Muscle of leg (tissue), 11 donors: ENCODE data around the gene CAVIN2. TPM values are rescaled to one million over a fixed set of nuclear protein-coding genes. Genes with fewer than 3 reads are reported as not detected.
A peak's percentile ranks its signal among the peaks of the same experiment; 100 is the strongest.

ENCODE experiments used
- DNase-seq: peaks from one replicate; pipeline ENCODE4 v3.0.0; 2013
- H3K27ac ChIP-seq: one replicate; pipeline ENCODE4 v1.5.1; 2013; ENCODE audit warnings: mild to moderate bottlenecking, low read length, control low read depth
- H3K27me3 ChIP-seq: one replicate; pipeline ENCODE4 v1.6.1; 2013; ENCODE audit warnings: low read length; ENCODE audit not compliant: control insufficient read depth, insufficient read depth
- H3K36me3 ChIP-seq: one replicate; pipeline ENCODE4 v1.6.1; 2013; ENCODE audit warnings: low read length; ENCODE audit not compliant: control insufficient read depth, insufficient read depth
- H3K4me1 ChIP-seq: one replicate; pipeline ENCODE4 v1.6.1; 2013; ENCODE audit warnings: low read length; ENCODE audit not compliant: control insufficient read depth, insufficient read depth
- H3K4me3 ChIP-seq: one replicate; pipeline ENCODE4 v1.5.1; 2013; ENCODE audit warnings: low read length, control low read depth
- H3K9me3 ChIP-seq: replicated peaks from 2 replicates; pipeline ENCODE4 v1.6.1; 2013; ENCODE audit warnings: low read depth, low read length; ENCODE audit not compliant: control insufficient read depth
- whole genome bisulfite sequencing: methylation state at CpG from one replicate; pipeline ENCODE4 v1.1.5; 2013; ENCODE audit warnings: missing lambda C conversion rate; ENCODE audit not compliant: insufficient coverage; 5-methylcytosine and 5-hydroxymethylcytosine counted together
- polyA plus RNA-seq, 8 donors: library from polyadenylated mRNA; unstranded; fragments of 120-200 nt; gene quantifications; one replicate each; pipeline versions ENCODE4 v1.2.1 to v1.2.3, GENCODE V29; 2013; ENCODE audit warnings: inconsistent platforms in 1 of 8, low replicate concordance in 1 of 8; ENCODE audit not compliant: insufficient read length in 8 of 8, insufficient read depth in 1 of 8
- total RNA-seq: library from RNA; stranded (reverse); fragments of 120-200 nt; gene quantifications from one replicate; pipeline ENCODE4 v1.2.4, GENCODE V29; 2013

The CAVIN2 gene
- total and polyA plus RNA-seq, 9 donors = 30.7 to 45.2 (median 35.3) TPM

GRCh38 chr2:191844706-191845105 lies 2.2 kb downstream of the CAVIN2 start:
- H3K4me1 ChIP-seq = peaks cover 14% of the 10 kb centered on the region
- H3K27ac ChIP-seq = no peak overlapping the region
- H3K27me3 ChIP-seq = no peaks in the 10 kb centered on the region
- no CpG with 5 or more reads among the region's 1 CpG for WGBS
- DNase-seq = no peak
- peak overlapping the region; percentile 55 for H3K4me3 ChIP-seq
- H3K36me3 ChIP-seq = peaks cover 2% of the 10 kb centered on the region
- H3K9me3 ChIP-seq = no peaks in the 10 kb centered on the region

GRCh38 chr2:191840921-191841320 lies 6.0 kb downstream of the CAVIN2 start:
- Histone ChIP-seq H3K9me3 (no peaks in the 10 kb centered on the region), H3K27ac (no peak overlapping the region), H3K36me3 (peaks cover 5% of the 10 kb centered on the region), H3K4me3 (no peak overlapping the region), H3K4me1 (peaks cover 3% of the 10 kb centered on the region), H3K27me3 (no peaks in the 10 kb centered on the region)
- no peak for DNase-seq
- no CpG with 5 or more reads among the region's 2 CpGs for WGBS

DNA sequence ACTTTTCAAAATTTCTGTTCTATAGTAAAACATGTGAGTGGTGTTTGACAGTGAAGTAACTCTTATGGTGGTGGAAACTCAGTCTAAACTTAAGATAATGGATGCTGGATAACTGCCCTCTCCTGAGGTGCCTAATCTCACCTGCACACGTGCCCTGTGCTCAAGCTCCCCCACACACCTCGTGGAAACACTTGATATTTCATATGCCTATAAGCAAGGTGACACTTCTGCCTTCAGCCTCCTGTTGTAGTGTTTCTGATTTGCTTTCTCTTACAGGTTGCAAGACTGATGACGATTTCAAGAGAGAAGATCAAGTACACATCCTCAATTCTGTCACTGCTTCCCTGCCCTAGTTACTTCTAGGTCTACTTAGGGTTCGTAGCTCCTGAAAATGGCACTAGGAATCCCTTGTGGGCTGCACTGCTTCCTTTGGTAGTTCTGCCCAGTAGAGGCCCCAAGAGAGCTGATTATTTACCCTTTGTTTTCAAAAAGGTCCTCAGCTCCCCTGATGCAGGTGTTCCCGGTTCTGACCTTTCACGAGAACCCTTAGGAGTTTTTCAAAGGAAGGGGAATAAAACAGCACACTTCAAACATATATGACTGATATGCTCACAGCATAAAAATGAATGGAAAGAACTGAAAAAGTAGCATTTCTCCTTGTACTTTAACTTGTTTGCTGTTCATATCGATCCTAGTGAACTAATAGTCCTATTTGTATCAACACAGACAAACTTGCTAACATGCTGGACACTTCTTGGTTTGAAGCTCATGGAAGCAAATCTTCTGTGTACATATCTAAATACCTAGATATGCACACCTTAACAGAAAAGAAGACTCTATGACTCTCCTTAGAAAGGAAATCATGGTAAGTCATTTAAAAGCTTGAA lies 6.7 kb downstream of the CAVIN2 start:
- DNase-seq = no peak
- Histone ChIP-seq H3K4me3 (no peak overlapping the region), H3K27me3 (no peaks in the 10 kb centered on the region), H3K36me3 (peaks cover 10% of the 10 kb centered on the region), H3K4me1 (peaks cover 3% of the 10 kb centered on the region), H3K27ac (no peak overlapping the region), H3K9me3 (no peaks in the 10 kb centered on the region)
- no CpG with 5 or more reads among the region's 7 CpGs for WGBS

GRCh38 chr2:191838526-191838925 lies 8.4 kb downstream of the CAVIN2 start:
- H3K27me3 ChIP-seq = no peaks in the 10 kb centered on the region
- H3K36me3 ChIP-seq = peaks cover 9% of the 10 kb centered on the region
- no peak overlapping the region for H3K4me3 ChIP-seq
- H3K27ac ChIP-seq = no peak overlapping the region
- peaks cover 3% of the 10 kb centered on the region for H3K4me1 ChIP-seq
- 89% methylated on average over 4 of the region's 4 CpGs for WGBS
- no peaks in the 10 kb centered on the region for H3K9me3 ChIP-seq
- DNase-seq = no peak

- H3K36me3 ChIP-seq = peaks cover 7% of the 10 kb centered on the region
- WGBS = 50% methylated on average over 5 of the region's 9 CpGs
- no peak overlapping the region for H3K27ac ChIP-seq
- peaks cover 3% of the 10 kb centered on the region for H3K4me1 ChIP-seq
- H3K9me3 ChIP-seq = no peaks in the 10 kb centered on the region
- no peaks in the 10 kb centered on the region for H3K27me3 ChIP-seq
- no peak overlapping the region for H3K4me3 ChIP-seq
- DNase-seq = no peak
These were observed 9.8 kb downstream of the CAVIN2 start for GRCh38 chr2:191836853-191837769.

DNA sequence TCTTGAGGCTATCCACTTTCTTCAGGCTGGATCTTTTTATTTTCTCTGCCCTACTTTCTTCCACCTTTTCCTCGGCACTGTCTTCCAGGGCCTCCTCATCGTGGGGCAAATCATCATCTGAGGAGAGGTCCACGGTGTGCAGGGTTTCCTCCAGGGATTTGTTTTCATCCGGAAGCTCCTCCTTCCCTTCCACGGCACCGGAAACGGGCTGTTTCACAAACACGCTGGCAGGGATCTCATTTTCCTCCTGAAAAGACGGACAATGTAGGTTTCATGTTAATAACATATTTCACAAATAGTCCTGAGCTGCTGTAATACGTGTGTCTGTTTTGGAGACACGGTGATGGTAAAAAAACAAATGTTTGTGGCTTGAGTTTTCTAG lies 10.4 kb downstream of the CAVIN2 start:
- H3K27ac ChIP-seq = no peak overlapping the region
- WGBS = 91% methylated on average over 7 of the region's 11 CpGs
- H3K36me3 ChIP-seq = peaks cover 7% of the 10 kb centered on the region
- no peaks in the 10 kb centered on the region for H3K9me3 ChIP-seq
- H3K27me3 ChIP-seq = no peaks in the 10 kb centered on the region
- no peak overlapping the region for H3K4me3 ChIP-seq
- DNase-seq = no peak
- H3K4me1 ChIP-seq = peaks cover 3% of the 10 kb centered on the region

DNA sequence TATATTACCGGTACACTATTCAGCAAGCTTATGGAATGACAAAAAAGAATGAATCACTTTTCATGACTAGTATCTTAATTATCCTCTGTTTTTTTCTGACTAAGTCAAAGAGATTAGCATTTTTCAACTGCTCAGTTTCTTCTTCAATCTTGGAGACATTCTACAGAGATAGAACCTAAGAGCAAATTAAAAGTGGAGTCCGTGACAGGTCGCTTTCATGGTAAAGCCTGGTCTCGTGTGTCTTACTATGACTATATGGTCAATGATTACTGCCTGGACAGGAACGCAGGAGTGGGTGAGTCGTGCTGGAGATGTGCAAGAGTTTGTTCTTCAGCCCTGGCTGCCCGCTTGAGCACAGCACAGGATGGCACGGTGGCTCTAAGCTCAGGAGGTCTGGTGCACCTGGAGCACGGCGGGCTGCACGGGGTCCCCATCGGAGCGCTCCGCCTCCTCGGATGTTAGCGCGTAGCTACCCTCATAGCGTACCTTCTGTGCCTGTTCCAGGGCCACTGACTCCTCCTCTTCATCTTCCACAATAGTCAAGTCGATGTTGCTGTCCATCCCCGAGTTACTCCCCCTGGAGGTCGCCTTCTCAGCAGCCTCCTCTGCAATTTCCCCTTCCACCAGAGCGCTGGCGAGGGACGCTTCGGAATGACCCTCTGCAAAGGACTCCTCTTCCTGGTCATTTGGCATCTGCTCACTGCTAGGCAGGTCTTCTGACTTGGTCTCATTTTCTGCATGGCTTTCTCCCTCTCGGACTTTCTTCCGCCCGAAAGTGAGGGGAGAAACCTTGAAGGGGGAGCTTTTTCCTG lies 11.1 kb downstream of the CAVIN2 start:
- Histone ChIP-seq H3K36me3 (peaks cover 7% of the 10 kb centered on the region), H3K9me3 (no peaks in the 10 kb centered on the region), H3K27ac (no peak overlapping the region), H3K4me1 (peaks cover 3% of the 10 kb centered on the region), H3K27me3 (no peaks in the 10 kb centered on the region), H3K4me3 (no peak overlapping the region)
- no peak for DNase-seq
- WGBS = 95% methylated on average over 24 of the region's 28 CpGs

DNA sequence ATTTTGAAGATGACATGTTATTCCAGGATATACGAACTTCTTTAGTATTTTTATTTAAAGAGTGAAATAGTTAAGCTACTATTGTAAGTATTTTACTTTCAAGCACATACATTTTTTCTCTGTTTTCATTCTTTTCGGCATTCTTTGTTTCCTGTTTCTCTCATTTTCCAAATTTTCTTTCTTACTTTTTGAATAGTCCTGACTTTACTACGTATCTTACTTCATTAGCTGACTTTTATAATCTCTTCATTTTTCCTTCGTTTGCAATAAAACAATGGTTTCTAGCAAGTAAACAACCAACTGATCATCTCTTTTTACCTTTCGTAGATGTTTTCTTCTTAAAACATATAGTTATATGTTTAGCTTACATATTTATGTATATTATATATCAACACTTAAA lies 11.8 kb downstream of the CAVIN2 start:
- WGBS = no CpG with 5 or more reads among the region's 5 CpGs
- DNase-seq = no peak
- Histone ChIP-seq H3K27ac (no peak overlapping the region), H3K36me3 (peaks cover 7% of the 10 kb centered on the region), H3K4me1 (peaks cover 3% of the 10 kb centered on the region), H3K27me3 (no peaks in the 10 kb centered on the region), H3K9me3 (no peaks in the 10 kb centered on the region), H3K4me3 (no peak overlapping the region)

GRCh38 chr2:191833356-191833755 lies 13.5 kb downstream of the CAVIN2 start:
- Histone ChIP-seq H3K4me1 (peaks cover 3% of the 10 kb centered on the region), H3K27ac (no peak overlapping the region)
- WGBS = no CpG with 5 or more reads among the region's 4 CpGs

More at GRCh38 chr2:191833356-191833755, 13.5 kb downstream of the CAVIN2 start:
- no peaks in the 10 kb centered on the region for H3K27me3 ChIP-seq
- peaks cover 7% of the 10 kb centered on the region for H3K36me3 ChIP-seq
- no peak for DNase-seq
- no peak overlapping the region for H3K4me3 ChIP-seq
- H3K9me3 ChIP-seq = no peaks in the 10 kb centered on the region
